ENCODE data around the gene MTX3.

Gene MTX3

DNA sequence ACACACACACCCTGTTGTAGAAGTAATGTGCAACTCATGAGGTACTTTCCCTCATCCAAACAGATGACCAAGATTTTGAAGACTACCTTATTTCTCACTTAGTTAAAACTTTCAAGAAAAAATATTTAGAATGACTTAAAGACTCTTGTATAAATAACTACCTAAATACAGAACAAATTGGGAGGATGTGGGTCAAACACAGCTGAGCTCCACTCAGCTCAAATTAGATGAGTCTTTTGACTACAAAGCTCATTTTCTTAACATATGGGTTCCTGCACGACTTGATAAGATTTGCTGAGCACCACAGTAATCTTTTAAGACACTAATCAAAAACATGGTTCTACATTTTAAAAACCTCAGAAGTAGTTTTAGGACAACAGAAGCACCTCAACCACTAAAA, 8.9 kb downstream of the MTX3 start:
- DNase-seq: no peak

- no peak for DNase-seq
These were observed 14.1 kb downstream of the MTX3 start for GRCh38 chr5:79976759-79977515.

GRCh38 chr5:79975422-79975821, 15.6 kb downstream of the MTX3 start:
- DNase-seq: no peak

- DNase-seq: no peak
These were observed 16.2 kb downstream of the MTX3 start for GRCh38 chr5:79974886-79975285.

DNA sequence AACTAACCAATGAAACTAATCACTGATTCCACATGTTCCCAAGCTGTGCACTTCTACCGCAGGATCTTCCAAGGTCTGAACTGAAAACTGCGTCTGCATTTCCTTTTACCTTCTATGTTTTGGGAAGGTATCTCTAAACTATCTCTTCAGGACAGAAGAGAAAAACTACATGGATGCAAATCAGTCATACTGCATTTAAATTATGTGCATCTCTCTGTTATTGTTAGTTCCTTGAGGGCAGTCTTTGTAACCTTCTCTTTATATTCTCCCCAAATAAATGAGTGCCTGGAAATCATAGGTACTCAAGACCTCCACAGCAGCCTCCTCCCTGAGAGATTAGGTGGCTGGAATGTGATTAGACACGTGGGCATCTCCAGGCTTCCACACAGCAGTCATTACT, 17.1 kb downstream of the MTX3 start:
- DNase-seq: no peak

GRCh38 chr5:79973511-79973910, 17.6 kb downstream of the MTX3 start:
- no peak for DNase-seq

GRCh38 chr5:79971156-79971555, 19.9 kb downstream of the MTX3 start:
- DNase-seq: no peak

DNA sequence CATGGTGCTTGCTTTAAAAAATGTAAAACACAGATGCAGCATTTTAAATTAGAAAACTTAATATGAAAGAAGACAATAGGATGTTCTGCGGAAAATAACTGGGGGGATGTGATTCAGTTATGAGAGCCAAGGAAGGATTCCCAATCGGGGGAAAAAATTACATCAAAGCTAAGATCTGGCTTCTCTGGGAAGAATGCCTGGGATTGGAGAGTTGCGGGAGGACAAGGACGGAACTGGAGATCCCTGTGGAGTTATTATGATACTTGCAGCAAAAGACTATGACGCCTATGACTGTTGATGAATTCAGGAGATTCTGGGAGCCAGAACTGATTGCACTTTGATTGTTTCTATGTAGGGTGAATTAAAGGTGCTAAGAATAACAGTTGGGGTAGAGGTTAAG, 24.6 kb downstream of the MTX3 start:
- DNase-seq: no peak

GRCh38 chr5:79964136-79964535, 26.9 kb downstream of the MTX3 start:
- DNase-seq: no peak

DNA sequence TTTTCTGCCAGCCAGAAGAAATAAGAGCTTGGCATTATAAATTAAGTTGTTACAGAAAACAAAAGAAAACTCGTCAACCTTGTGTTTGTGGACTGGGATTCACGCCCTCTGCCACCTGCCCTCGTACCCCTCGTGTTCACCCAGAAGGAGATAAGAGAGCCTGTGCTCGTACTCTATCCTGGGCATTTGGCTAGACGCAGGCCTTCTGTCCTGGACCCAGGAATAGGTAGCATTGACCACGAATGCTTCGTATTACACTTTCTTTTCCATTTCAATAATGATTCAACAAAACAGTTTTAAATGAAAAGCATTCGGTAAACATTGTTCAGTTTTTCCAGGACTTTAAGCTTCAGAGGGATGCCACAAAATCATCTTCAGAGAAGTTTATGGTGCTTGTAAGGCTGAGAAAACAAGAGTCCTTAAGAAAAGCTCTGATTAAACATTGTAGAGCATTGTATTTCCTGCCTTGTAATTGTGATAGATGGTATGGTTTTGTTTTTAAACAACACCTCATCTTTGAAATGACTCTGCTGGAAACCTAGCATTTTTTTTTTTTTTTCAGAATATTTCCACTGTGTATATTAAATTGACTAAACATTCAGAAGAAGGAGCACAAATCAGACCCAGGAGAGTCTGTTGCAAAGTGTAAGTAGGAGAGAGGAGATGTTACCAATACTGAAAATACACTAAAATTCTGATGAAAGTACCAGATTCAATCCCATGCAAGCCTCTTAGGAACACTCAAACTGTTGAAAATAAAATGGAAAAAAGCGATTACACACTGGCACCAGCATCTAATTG, 27.6 kb downstream of the MTX3 start:
- no peak for DNase-seq

- DNase-seq: no peak
These were observed 28.4 kb downstream of the MTX3 start for GRCh38 chr5:79962575-79963222.

GRCh38 chr5:79961716-79962574, 29.1 kb downstream of the MTX3 start:
- no peak for DNase-seq

GRCh38 chr5:79959407-79959806, 31.7 kb downstream of the MTX3 start:
- no peak for DNase-seq

GRCh38 chr5:79955941-79956670, 35.0 kb downstream of the MTX3 start:
- DNase-seq: no peak

- no peak for DNase-seq
These were observed 35.6 kb downstream of the MTX3 start for GRCh38 chr5:79955356-79955895.

GRCh38 chr5:79954620-79955019, 36.4 kb downstream of the MTX3 start:
- DNase-seq: no peak

DNA sequence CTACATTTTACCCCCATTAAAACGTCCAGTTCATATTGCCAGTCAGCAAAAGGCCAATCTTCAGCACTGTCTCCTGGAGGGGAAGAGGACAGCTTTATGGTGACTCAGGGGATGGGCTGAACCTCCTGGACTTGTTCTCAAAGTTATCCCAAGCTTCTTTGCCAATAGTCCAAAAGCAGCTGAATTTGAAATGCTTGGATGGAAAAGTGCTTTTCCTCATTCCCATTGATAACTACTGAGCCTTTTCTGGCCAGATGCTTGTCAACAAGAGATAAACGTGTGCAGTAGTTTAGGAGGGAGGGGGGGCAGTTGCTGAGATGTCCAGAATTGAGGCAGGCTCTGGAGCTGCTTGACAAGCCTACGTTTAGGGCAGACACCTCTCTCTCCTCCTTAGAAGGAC, 43.5 kb downstream of the MTX3 start:
- DNase-seq: no peak

DNA sequence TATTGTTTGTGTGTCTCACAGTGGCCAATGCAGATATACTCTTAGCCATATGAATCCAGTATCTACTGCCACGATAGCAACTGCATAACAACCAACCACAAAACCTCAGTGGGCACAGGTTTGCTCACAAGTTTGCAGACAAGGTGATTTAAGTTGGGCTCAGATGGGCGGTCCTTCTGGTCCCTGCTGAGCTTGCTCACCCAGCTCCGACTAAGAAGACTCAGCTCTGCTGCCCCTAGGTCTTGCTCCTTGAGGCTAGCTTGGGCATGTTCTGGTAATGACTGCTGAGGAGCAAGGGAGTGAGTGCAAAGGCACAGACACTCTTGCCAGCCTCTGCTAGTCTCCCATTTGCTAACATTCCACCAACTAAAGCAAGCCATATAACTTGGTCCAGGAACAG, 52.6 kb downstream of the MTX3 start:
- DNase-seq: no peak

GRCh38 chr5:79936646-79937216, 54.3 kb downstream of the MTX3 start:
- DNase-seq: no peak

- no peak for DNase-seq
These were observed 54.9 kb downstream of the MTX3 start for GRCh38 chr5:79936002-79936645.

GRCh38 chr5:79934681-79935080, 56.4 kb downstream of the MTX3 start:
- no peak for DNase-seq

All from NCI-H510A (cell line).